Smooth muscle cell (in vitro differentiated cells): ENCODE data around the gene SAMD4B. TPM values are rescaled to one million over a fixed set of nuclear protein-coding genes. Genes with fewer than 3 reads are reported as not detected.

Source experiments
- DNase-seq: peaks from one replicate; lab custom pipeline; 2025; ENCODE audit not compliant: unreplicated experiment; lab: John Stamatoyannopoulos, UW
- H2AFZ ChIP-seq: fragments of 200-600 bp; sonication (generic); 2 replicates; pipeline ENCODE4 v1.6.0; 2016; ENCODE audit warnings: antibody characterized with exemption, low read depth, mild to moderate bottlenecking
- H3F3A ChIP-seq: fragments of 200-600 bp; sonication (generic); 2 replicates; pipeline ENCODE4 v1.6.0; 2017; ENCODE audit warnings: antibody characterized with exemption, low read depth
- H3K27ac ChIP-seq: fragments of 200-600 bp; sonication (generic); 2 replicates; pipeline ENCODE4 v1.5.1; 2016; ENCODE audit warnings: low read depth, mild to moderate bottlenecking
- H3K27me3 ChIP-seq: fragments of 200-600 bp; sonication (generic); 2 replicates; pipeline ENCODE4 v1.6.1; 2016; ENCODE audit warnings: low read depth, mild to moderate bottlenecking
- H3K36me3 ChIP-seq: fragments of 200-600 bp; sonication (generic); 2 replicates; pipeline ENCODE4 v1.5.1; 2016; ENCODE audit warnings: low read depth
- H3K4me1 ChIP-seq: fragments of 200-600 bp; sonication (generic); 2 replicates; pipeline ENCODE4 v1.5.1; 2016; ENCODE audit warnings: low read depth
- H3K4me2 ChIP-seq: fragments of 200-600 bp; sonication (generic); 2 replicates; pipeline ENCODE4 v1.6.0; 2016; ENCODE audit warnings: mild to moderate bottlenecking
- H3K4me3 ChIP-seq: fragments of 200-600 bp; sonication (generic); 2 replicates; pipeline ENCODE4 v1.5.1; 2016; ENCODE audit warnings: mild to moderate bottlenecking
- H3K79me2 ChIP-seq: fragments of 200-600 bp; sonication (generic); 2 replicates; pipeline ENCODE4 v1.6.0; 2016; ENCODE audit warnings: low read depth, mild to moderate bottlenecking
- H3K9ac ChIP-seq: fragments of 200-600 bp; sonication (generic); 2 replicates; pipeline ENCODE4 v1.6.0; 2016; ENCODE audit warnings: low read depth
- H3K9me3 ChIP-seq: fragments of 200-600 bp; sonication (generic); replicated peaks from 2 replicates; pipeline ENCODE4 v1.5.1; 2016; ENCODE audit warnings: low read depth
- H4K20me1 ChIP-seq: fragments of 200-600 bp; sonication (generic); 2 replicates; pipeline ENCODE4 v1.6.0; 2016; ENCODE audit warnings: low read depth
- WGBS: methylation state at CpG from one replicate; pipeline ENCODE4 v1.1.7; 2016; ENCODE audit warnings: low lambda C conversion rate; 5-methylcytosine and 5-hydroxymethylcytosine counted together
- polyA plus RNA-seq: library from polyadenylated mRNA; unstranded; fragments of >200 nt; fragmentation: Nextera tagmentation; extraction: Ambion mirVana; gene quantifications from 2 replicates; pipeline ENCODE4 v1.2.1, GENCODE V29; 2016
- total RNA-seq: library from RNA; depleted of rRNA; stranded (reverse); fragments of >200 nt; gene quantifications from 2 replicates; pipeline ENCODE4 v1.2.3, GENCODE V29; 2014
- TF ChIP-seq, protein P1 (sequence below): fragments of 200-600 bp; sonication (generic); IDR thresholded peaks from 2 replicates; pipeline ENCODE4 v1.5.1; 2017; ENCODE audit warnings: borderline replicate concordance, mild to moderate bottlenecking, antibody characterized with exemption; ENCODE audit not compliant: insufficient read depth, poor library complexity, severe bottlenecking

SAMD4B gene
- total and polyA plus RNA-seq, 2 experiments from 2014 or later: 58.3 to 61.8 TPM

DNA sequence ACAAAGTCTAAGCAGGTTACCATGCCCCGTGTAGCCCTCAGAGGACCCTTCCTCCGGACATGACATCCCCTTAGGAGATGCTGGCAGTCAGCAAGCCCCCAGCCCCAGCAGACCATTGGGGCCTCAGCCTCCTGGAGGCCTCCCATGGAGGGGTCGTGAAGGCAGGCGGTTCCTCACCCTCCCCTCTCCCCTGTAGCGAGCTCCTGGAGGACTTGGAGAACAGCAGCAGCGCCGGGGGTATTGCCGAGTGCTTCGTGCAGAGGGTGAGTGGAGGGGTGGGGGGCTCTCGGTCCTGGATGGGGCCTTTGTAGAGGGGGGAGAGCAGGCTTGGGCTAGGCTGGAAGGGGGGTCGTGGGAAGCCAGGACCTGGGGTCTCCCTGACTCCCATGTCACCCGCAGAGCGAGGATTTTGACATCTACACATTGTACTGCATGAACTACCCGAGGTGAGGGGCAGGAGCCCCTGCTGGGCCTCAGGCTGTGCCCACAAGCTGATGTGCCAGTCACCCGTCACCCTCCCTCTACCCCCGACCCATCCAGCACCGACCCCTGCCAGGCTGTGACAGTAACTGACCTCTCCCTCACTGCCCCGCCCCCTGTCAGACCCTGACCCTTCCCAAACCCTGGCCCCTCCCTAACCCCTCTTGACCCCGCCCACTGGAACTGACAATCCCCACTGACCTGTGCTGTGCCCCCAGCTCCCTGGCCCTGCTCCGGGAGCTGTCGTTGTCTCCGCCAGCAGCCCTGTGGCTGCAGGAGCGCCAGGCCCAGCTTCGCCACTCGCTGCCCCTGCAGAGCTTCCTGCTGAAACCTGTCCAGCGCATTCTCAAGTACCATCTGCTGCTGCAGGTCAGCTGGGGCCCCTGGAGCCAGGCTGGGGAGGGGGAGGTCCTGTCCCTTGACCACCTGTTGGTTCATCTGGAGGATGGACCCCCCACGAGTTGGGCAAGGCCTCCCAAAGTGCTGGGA lies 74.2 kb downstream of the SAMD4B start:
- Histone ChIP-seq H3K4me1 (peaks cover 7% of the 10 kb centered on the region), H2AFZ (no peak overlapping the region), H3K79me2 (peaks cover 52% of the 10 kb centered on the region), H3K36me3 (no peaks in the 10 kb centered on the region), H3K27me3 (no peaks in the 10 kb centered on the region), H3K4me2 (no peak overlapping the region), H3K9ac (no peak overlapping the region), H4K20me1 (peaks cover 26% of the 10 kb centered on the region), H3F3A (no peaks in the 10 kb centered on the region), H3K27ac (no peak overlapping the region), H3K4me3 (no peak overlapping the region), H3K9me3 (no peaks in the 10 kb centered on the region)
- no peak for DNase-seq
- TF ChIP-seq, protein P1, sequence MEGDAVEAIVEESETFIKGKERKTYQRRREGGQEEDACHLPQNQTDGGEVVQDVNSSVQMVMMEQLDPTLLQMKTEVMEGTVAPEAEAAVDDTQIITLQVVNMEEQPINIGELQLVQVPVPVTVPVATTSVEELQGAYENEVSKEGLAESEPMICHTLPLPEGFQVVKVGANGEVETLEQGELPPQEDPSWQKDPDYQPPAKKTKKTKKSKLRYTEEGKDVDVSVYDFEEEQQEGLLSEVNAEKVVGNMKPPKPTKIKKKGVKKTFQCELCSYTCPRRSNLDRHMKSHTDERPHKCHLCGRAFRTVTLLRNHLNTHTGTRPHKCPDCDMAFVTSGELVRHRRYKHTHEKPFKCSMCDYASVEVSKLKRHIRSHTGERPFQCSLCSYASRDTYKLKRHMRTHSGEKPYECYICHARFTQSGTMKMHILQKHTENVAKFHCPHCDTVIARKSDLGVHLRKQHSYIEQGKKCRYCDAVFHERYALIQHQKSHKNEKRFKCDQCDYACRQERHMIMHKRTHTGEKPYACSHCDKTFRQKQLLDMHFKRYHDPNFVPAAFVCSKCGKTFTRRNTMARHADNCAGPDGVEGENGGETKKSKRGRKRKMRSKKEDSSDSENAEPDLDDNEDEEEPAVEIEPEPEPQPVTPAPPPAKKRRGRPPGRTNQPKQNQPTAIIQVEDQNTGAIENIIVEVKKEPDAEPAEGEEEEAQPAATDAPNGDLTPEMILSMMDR: no peak
- 91% methylated on average over 14 of the region's 27 CpGs for WGBS

DNA sequence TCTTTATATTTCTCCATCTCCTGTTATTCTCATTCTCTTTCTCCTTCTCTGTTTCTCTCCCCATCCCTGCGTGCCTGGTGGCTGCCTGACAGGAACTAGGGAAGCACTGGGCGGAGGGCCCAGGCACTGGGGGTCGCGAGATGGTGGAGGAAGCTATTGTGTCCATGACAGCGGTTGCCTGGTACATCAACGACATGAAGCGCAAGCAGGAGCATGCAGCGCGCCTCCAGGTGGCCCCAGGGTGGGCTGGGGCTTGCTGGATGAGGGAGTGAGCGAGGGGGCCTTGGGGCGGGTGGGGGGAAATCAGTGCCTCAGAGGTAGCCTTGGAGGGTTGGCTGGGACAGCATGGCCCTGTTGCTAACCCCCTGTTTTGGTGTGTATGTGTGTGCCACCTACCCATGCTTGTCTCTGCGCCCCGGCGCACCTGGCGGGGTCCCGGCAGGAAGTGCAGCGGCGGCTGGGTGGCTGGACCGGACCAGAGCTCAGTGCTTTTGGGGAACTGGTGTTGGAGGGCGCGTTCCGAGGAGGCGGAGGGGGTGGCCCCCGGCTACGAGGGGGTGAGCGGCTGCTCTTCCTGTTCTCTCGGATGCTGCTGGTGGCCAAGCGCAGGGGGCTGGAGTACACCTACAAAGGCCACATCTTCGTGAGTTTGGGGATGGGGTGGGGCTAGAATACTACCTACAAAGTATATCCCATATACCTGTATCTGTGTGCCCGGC lies 75.4 kb downstream of the SAMD4B start:
- WGBS: 96% methylated on average over 30 of the region's 30 CpGs
- peaks cover 26% of the 10 kb centered on the region for H4K20me1 ChIP-seq
- TF ChIP-seq, protein P1: no peak

DNA sequence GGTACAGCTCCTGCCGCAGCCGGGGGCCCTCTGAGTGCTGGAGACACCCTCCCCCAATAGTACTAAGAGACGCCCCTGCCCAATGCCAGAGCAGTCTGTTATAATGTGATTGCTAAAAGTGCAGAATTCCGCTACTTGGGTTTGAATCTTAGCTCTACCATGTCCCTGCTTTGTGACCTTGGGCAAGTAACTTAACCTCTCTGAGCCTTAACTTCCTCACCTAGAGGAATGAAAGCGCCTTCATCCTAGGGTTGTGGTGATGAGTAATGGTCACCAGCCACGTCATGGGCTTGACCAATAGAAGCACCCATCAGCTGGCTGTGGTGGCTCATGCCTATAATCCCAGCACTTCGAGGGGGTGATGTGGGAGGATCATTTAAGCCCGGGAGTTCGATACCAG lies 76.8 kb downstream of the SAMD4B start:
- Histone ChIP-seq H3K4me1 (peaks cover 7% of the 10 kb centered on the region), H3K4me3 (no peak overlapping the region), H3K36me3 (no peaks in the 10 kb centered on the region), H3K9ac (no peak overlapping the region), H3K27me3 (no peaks in the 10 kb centered on the region), H4K20me1 (peaks cover 26% of the 10 kb centered on the region), H2AFZ (no peak overlapping the region), H3K27ac (no peak overlapping the region), H3K79me2 (peaks cover 42% of the 10 kb centered on the region), H3K9me3 (no peaks in the 10 kb centered on the region), H3K4me2 (no peak overlapping the region), H3F3A (peaks cover 6% of the 10 kb centered on the region)
- WGBS: 96% methylated on average over 9 of the region's 9 CpGs
- TF ChIP-seq, protein P1: no peak
- no peak for DNase-seq

More for the DNA sequence above, 75.4 kb downstream of the SAMD4B start:
- Histone ChIP-seq H3K79me2 (peaks cover 52% of the 10 kb centered on the region), H3K27me3 (no peaks in the 10 kb centered on the region), H3K9me3 (no peaks in the 10 kb centered on the region), H3F3A (peaks cover under 1% of the 10 kb centered on the region), H3K36me3 (no peaks in the 10 kb centered on the region), H3K9ac (no peak overlapping the region), H2AFZ (no peak overlapping the region), H3K4me2 (no peak overlapping the region), H3K4me1 (peaks cover 7% of the 10 kb centered on the region), H3K27ac (no peak overlapping the region), H3K4me3 (no peak overlapping the region)
- no peak for DNase-seq
